Subcutaneous adipose tissue (tissue), 4 donors: ENCODE results near the gene RNF150. TPM values are rescaled to one million over a fixed set of nuclear protein-coding genes. Genes with fewer than 3 reads are reported as not detected.

Source experiments
- CTCF ChIP-seq: fragments of 450-650 bp; IDR thresholded peaks from one replicate; pipeline ENCODE4 v1.5.1; 2016; ENCODE audit warnings: low read depth, mild to moderate bottlenecking, control low read depth, antibody characterized with exemption, moderate library complexity
- total RNA-seq, 4 donors: library from RNA; depleted of rRNA; stranded (reverse); fragments of >200 nt; gene quantifications; one replicate each; pipeline ENCODE4 v1.1.0, GENCODE V29; 2016

The RNF150 gene
- total RNA-seq, 4 donors from 2014 or later, result 8.6 to 44.8 (median 22.6) TPM

GRCh38 chr4:140937866-140938265 lies 195.4 kb downstream of the RNF150 start:
- no peak for TF ChIP-seq CTCF

GRCh38 chr4:140935254-140935653 lies 198.0 kb downstream of the RNF150 start:
- no peak for TF ChIP-seq CTCF

GRCh38 chr4:140932501-140933045 lies 200.7 kb downstream of the RNF150 start:
- no peak for TF ChIP-seq CTCF

- no peak for TF ChIP-seq CTCF
Observed at GRCh38 chr4:140931911-140932310, 201.4 kb downstream of the RNF150 start.

- no peak for TF ChIP-seq CTCF
Observed at GRCh38 chr4:140930557-140930956, 202.7 kb downstream of the RNF150 start.

GRCh38 chr4:140930011-140930410 lies 203.3 kb downstream of the RNF150 start:
- no peak for TF ChIP-seq CTCF

- TF ChIP-seq CTCF, result no peak
Observed at GRCh38 chr4:140928880-140929279, 204.4 kb downstream of the RNF150 start.
